Caco-2 (cell line): Measurements from ENCODE around the gene CMBL. TPM values are rescaled to one million over a fixed set of nuclear protein-coding genes. Genes with fewer than 3 reads are reported as not detected.

Experiments used
- BruUV-seq: library from RNA; stranded (reverse); fragments of 400-500 nt; replicated peaks from 2 replicates; lab custom pipeline; 2021; lab: Mats Ljungman, UMichigan
- CTCF ChIA-PET: fragments of 300-600 bp; sonication (Branson Sonifier 250); formaldehyde crosslinking; loops from one replicate; lab custom pipeline; 2022; ENCODE audit warnings: antibody characterized with exemption; lab: Charles Lee
- POLR2A ChIA-PET: fragments of 300-600 bp; sonication (Branson Sonifier 250); formaldehyde crosslinking; loops from one replicate; lab custom pipeline; 2022; ENCODE audit warnings: antibody characterized with exemption; lab: Charles Lee
- DNase-seq, 2 experiments: peaks; one replicate each; pipeline versions ENCODE4 v3.0.0 to v3.0.0-alpha.2; 2020 to 2022
- H3K27me3 ChIP-seq: replicated peaks from 2 replicates; pipeline ENCODE4 v1.6.0; 2011; ENCODE audit warnings: low read length; ENCODE audit not compliant: control insufficient read depth, insufficient read depth
- H3K36me3 ChIP-seq: 2 replicates; pipeline ENCODE4 v1.5.1; 2011; ENCODE audit warnings: low read length; ENCODE audit not compliant: control insufficient read depth, insufficient read depth
- H3K4me1 ChIP-seq: fragments of 250-450 bp; sonication (Bioruptor Pico); 2 replicates; pipeline ENCODE4 v1.5.1; 2020; ENCODE audit warnings: mild to moderate bottlenecking
- H3K4me3 ChIP-seq: 2 replicates; pipeline ENCODE4 v1.5.1; 2011; ENCODE audit warnings: low read depth, mild to moderate bottlenecking, control low read depth, low read length
- H3K9me3 ChIP-seq: fragments of 250-450 bp; sonication (Bioruptor Pico); 2 replicates; pipeline ENCODE4 v1.5.1; 2020; ENCODE audit warnings: mild to moderate bottlenecking, moderate library complexity
- H3K27ac Mint-ChIP-seq: one replicate; pipeline ENCODE4 v1.8.0; 2022; ENCODE audit warnings: mixed read lengths; ENCODE audit not compliant: unreplicated experiment
- H3K27me3 Mint-ChIP-seq: one replicate; pipeline ENCODE4 v1.8.0; 2022; ENCODE audit warnings: mixed read lengths; ENCODE audit not compliant: insufficient read depth, unreplicated experiment
- H3K36me3 Mint-ChIP-seq: one replicate; pipeline ENCODE4 v1.8.0; 2022; ENCODE audit warnings: mild to moderate bottlenecking, mixed read lengths; ENCODE audit not compliant: insufficient read depth, unreplicated experiment
- H3K4me1 Mint-ChIP-seq: one replicate; pipeline ENCODE4 v1.8.0; 2022; ENCODE audit warnings: low read depth, mixed read lengths; ENCODE audit not compliant: unreplicated experiment
- H3K4me3 Mint-ChIP-seq: one replicate; pipeline ENCODE4 v1.8.0; 2022; ENCODE audit warnings: mild to moderate bottlenecking, moderate library complexity, mixed read lengths; ENCODE audit not compliant: unreplicated experiment
- H3K9me3 Mint-ChIP-seq: one replicate; pipeline ENCODE4 v1.8.0; 2022; ENCODE audit warnings: mixed read lengths; ENCODE audit not compliant: unreplicated experiment
- CTCF ChIP-seq, 2 experiments: fragments of 200-600 bp in 1 of 2; IDR thresholded peaks; 1 replicate in 1 of 2; 2 replicates in 1 of 2; pipeline versions ENCODE4 v1.5.1 to v1.8.0; 2011 to 2022; ENCODE audit warnings: antibody characterized with exemption in 1 of 2, control low read depth in 1 of 2, inconsistent platforms in 1 of 2, low read depth in 1 of 2, low read length in 1 of 2, mild to moderate bottlenecking in 1 of 2, moderate library complexity in 1 of 2; ENCODE audit not compliant: insufficient read depth in 1 of 2, severe bottlenecking in 1 of 2, unreplicated experiment in 1 of 2
- intact Hi-C: fragments of 100-400 bp; cut with micrococcal nuclease; formaldehyde crosslinking; loops from one replicate; pipeline ENCODE4 v1.10.0; 2022; ENCODE audit not compliant: unreplicated experiment
- total RNA-seq: library from RNA; stranded (reverse); gene quantifications from 2 replicates; pipeline ENCODE4 v1.2.3, GENCODE V29; 2022

The CMBL gene
- total RNA-seq, 1 experiment from 2014 or later, result 18.4 TPM

DNA sequence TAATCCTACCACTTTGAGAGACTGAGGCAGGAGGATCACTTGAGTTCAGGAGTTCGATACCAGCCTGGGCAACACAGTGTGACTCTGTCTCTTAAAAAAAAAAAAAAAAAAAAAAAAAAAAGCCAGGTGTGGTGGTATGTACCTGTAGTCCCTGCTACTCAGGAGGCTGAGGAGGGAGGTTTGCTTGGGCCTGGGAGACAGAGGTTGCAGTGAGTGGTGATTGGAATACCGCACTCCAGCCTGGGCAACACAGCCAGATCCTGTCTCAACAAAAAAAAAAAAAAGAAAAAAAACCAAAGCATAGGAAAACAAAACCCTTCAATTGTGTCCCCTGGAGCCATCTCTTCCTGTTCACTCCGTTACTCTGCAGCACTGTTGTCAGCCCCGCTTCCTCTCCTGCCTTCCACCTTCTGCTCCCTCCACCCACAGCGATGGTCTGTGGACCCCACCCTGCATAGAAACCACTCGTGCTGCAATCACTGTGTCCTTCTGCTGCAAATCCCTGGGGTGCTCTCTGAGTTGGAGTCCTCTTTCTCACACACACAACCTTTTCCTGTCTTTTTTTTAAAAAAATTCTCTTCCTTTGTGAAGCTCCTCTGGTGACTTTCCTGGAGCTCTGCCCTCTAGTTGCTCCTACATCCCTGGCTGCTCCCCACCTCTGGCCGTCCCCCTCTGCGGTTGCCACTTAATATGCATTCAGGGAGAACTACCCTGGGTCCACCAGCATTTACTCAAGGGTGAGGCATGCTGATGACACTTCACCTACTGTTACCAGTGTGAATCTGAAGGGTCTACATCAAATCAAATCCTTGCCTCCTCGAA, 35.4 kb downstream of the CMBL start:
- Mint-ChIP-seq H3K9me3 (no peaks in the 10 kb centered on the region), H3K36me3 (peaks cover 14% of the 10 kb centered on the region), H3K27ac (no peak overlapping the region), H3K27me3 (no peaks in the 10 kb centered on the region), H3K4me3 (no peak overlapping the region), H3K4me1 (peaks cover 5% of the 10 kb centered on the region)
- no peak overlapping the region for H3K4me3 ChIP-seq
- H3K9me3 ChIP-seq, result no peaks in the 10 kb centered on the region
- BruUV-seq, result no TSS peak
- no peaks in the 10 kb centered on the region for H3K27me3 ChIP-seq
- intact Hi-C loops, result no loop called here
- POLR2A ChIA-PET, result no interaction called here
- TF ChIP-seq CTCF (IDR thresholded peaks at IDR 0.05; ENCODE audit: insufficient read depth in 1 of 2, low read depth in 1 of 2, low read length in 1 of 2, severe bottlenecking in 1 of 2, unreplicated experiment in 1 of 2), result no peak
- no peak for DNase-seq
- no peaks in the 10 kb centered on the region for H3K4me1 ChIP-seq
- CTCF ChIA-PET, result no interaction called here
- no peaks in the 10 kb centered on the region for H3K36me3 ChIP-seq

GRCh38 chr5:10268100-10268499, 39.6 kb downstream of the CMBL start:
- intact Hi-C loops, result no loop called here

GRCh38 chr5:10266839-10267238, 40.9 kb downstream of the CMBL start:
- H3K4me3 Mint-ChIP-seq, result no peak overlapping the region
- H3K9me3 ChIP-seq, result no peaks in the 10 kb centered on the region
- H3K36me3 Mint-ChIP-seq, result peaks cover 65% of the 10 kb centered on the region
- no peak for TF ChIP-seq CTCF (IDR thresholded peaks at IDR 0.05; ENCODE audit: insufficient read depth in 1 of 2, low read depth in 1 of 2, low read length in 1 of 2, severe bottlenecking in 1 of 2, unreplicated experiment in 1 of 2)
- no peaks in the 10 kb centered on the region for H3K27me3 Mint-ChIP-seq
- CTCF ChIA-PET, result no interaction called here
- BruUV-seq, result no TSS peak
- no peak overlapping the region for H3K27ac Mint-ChIP-seq
- peaks cover 7% of the 10 kb centered on the region for H3K4me1 Mint-ChIP-seq
- no peak overlapping the region for H3K4me3 ChIP-seq
- no peaks in the 10 kb centered on the region; the same call in none of the 2 replicates for H3K36me3 ChIP-seq
- intact Hi-C loops, result no loop called here
- H3K4me1 ChIP-seq, result no peaks in the 10 kb centered on the region
- POLR2A ChIA-PET, result no interaction called here
- H3K27me3 ChIP-seq, result no peaks in the 10 kb centered on the region
- no peaks in the 10 kb centered on the region for H3K9me3 Mint-ChIP-seq
- DNase-seq, result no peak

More at GRCh38 chr5:10268100-10268499, 39.6 kb downstream of the CMBL start:
- no peak overlapping the region for H3K4me3 ChIP-seq
- Mint-ChIP-seq H3K27ac (no peak overlapping the region), H3K36me3 (peaks cover 52% of the 10 kb centered on the region), H3K9me3 (no peaks in the 10 kb centered on the region), H3K4me1 (peaks cover 5% of the 10 kb centered on the region), H3K4me3 (no peak overlapping the region), H3K27me3 (no peaks in the 10 kb centered on the region)
- no peak for DNase-seq
- TF ChIP-seq CTCF (IDR thresholded peaks at IDR 0.05; ENCODE audit: insufficient read depth in 1 of 2, low read depth in 1 of 2, low read length in 1 of 2, severe bottlenecking in 1 of 2, unreplicated experiment in 1 of 2), result no peak
- ChIA-PET POLR2A (no interaction called here), CTCF (no interaction called here)
- H3K4me1 ChIP-seq, result no peaks in the 10 kb centered on the region
- no TSS peak for BruUV-seq
- no peaks in the 10 kb centered on the region for H3K27me3 ChIP-seq
- H3K9me3 ChIP-seq, result no peaks in the 10 kb centered on the region
- H3K36me3 ChIP-seq, result no peaks in the 10 kb centered on the region; the same call in none of the 2 replicates
